MM.1S (cell line): ENCODE results near the gene PRKCE.
A peak's percentile ranks its signal among the peaks of the same experiment; 100 is the strongest.

Source experiments
- DNase-seq: peaks from one replicate; pipeline ENCODE4 v3.0.0-alpha.2; 2015
- H2AFZ ChIP-seq: fragments of 300-600 bp; sonication (generic); 2 replicates; pipeline ENCODE4 v1.6.0; 2016; ENCODE audit warnings: antibody characterized with exemption, low read length
- H3F3A ChIP-seq: fragments of 300-600 bp; sonication (generic); 2 replicates; pipeline ENCODE4 v1.6.1; 2016; ENCODE audit warnings: mild to moderate bottlenecking, antibody characterized with exemption, low read length, moderate library complexity, mixed read lengths; ENCODE audit not compliant: insufficient read depth
- H3K27ac ChIP-seq: fragments of 300-600 bp; sonication (generic); 2 replicates; pipeline ENCODE4 v1.5.1; 2016; ENCODE audit warnings: mild to moderate bottlenecking, low read length
- H3K27me3 ChIP-seq: fragments of 300-600 bp; sonication (generic); replicated peaks from 2 replicates; pipeline ENCODE4 v1.6.0; 2016; ENCODE audit warnings: low read length; ENCODE audit not compliant: insufficient read depth
- H3K36me3 ChIP-seq: fragments of 300-600 bp; sonication (generic); replicated peaks from 2 replicates; pipeline ENCODE4 v1.6.1; 2016; ENCODE audit warnings: mild to moderate bottlenecking, low read length, mixed read lengths; ENCODE audit not compliant: insufficient read depth
- H3K4me1 ChIP-seq: fragments of 300-600 bp; sonication (generic); 2 replicates; pipeline ENCODE4 v1.6.1; 2016; ENCODE audit warnings: low read length, mixed read lengths
- H3K4me2 ChIP-seq: fragments of 300-600 bp; sonication (generic); 2 replicates; pipeline ENCODE4 v1.6.0; 2016; ENCODE audit warnings: low read depth, low read length
- H3K4me3 ChIP-seq: fragments of 300-600 bp; sonication (generic); 2 replicates; pipeline ENCODE4 v1.5.1; 2016; ENCODE audit warnings: low read length, mixed read lengths
- H3K79me2 ChIP-seq: fragments of 300-600 bp; sonication (generic); 2 replicates; pipeline ENCODE4 v1.6.1; 2016; ENCODE audit warnings: mixed run types, low read length, mixed read lengths
- H3K9ac ChIP-seq: fragments of 300-600 bp; sonication (generic); 2 replicates; pipeline ENCODE4 v1.6.1; 2016; ENCODE audit warnings: low read length, mixed read lengths
- H3K9me2 ChIP-seq: fragments of 300-600 bp; sonication (generic); replicated peaks from 2 replicates; pipeline ENCODE4 v1.6.1; 2016; ENCODE audit warnings: mild to moderate bottlenecking, low read length, mixed read lengths; ENCODE audit not compliant: insufficient read depth
- H3K9me3 ChIP-seq: fragments of 300-600 bp; sonication (generic); replicated peaks from 2 replicates; pipeline ENCODE4 v1.6.1; 2016; ENCODE audit warnings: mild to moderate bottlenecking, low read length, mixed read lengths; ENCODE audit not compliant: insufficient read depth
- H4K20me1 ChIP-seq: fragments of 300-600 bp; sonication (generic); 2 replicates; pipeline ENCODE4 v1.6.1; 2016; ENCODE audit warnings: mild to moderate bottlenecking, low read length, moderate library complexity, mixed read lengths; ENCODE audit not compliant: insufficient read depth
- EZH2 ChIP-seq: fragments of 300-600 bp; sonication (generic); optimal IDR thresholded peaks from 2 replicates; pipeline ENCODE3; 2017; ENCODE audit warnings: low read depth, mild to moderate bottlenecking, antibody characterized with exemption, low read length, mixed read lengths
- EZH2phosphoT487 ChIP-seq: fragments of 300-600 bp; sonication (generic); IDR thresholded peaks from 2 replicates; pipeline ENCODE4 v1.6.1; 2018; ENCODE audit warnings: antibody characterized with exemption, low read length
- TF ChIP-seq, protein P1 (sequence below): fragments of 300-600 bp; sonication (generic); IDR thresholded peaks from 2 replicates; pipeline ENCODE4 v1.5.1; 2016; ENCODE audit warnings: antibody characterized with exemption, low read length, mixed read lengths

The PRKCE gene

DNA sequence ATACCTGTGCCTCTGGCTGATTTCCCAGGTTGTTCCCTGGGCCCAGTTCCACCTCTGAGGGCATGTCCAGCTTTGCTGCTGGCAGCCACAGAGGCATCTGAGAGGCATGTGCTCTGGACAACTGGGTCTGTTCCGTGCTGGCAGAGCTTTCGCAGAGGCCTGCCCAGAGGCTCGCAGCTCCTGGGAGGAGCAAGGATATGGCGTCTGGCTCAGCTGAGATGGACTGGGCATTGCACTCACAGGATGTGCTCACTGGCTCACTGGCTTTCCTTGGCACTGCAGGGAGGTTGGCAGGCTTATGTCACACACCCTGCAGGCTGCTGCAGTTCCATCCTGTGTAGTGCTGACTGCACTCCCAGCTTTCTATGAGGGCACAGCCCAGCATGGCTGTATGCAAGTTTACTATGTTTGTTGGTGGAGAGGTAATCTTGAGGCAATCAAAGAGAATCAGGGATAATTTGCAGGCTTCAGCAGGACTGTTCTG is 172.3 kb downstream of the PRKCE start:
- Histone ChIP-seq H3K4me1 (no peaks in the 10 kb centered on the region), H2AFZ (no peak overlapping the region), H3K36me3 (no peaks in the 10 kb centered on the region), H4K20me1 (no peaks in the 10 kb centered on the region), H3K27ac (no peak overlapping the region), H3K9me3 (no peaks in the 10 kb centered on the region), H3K27me3 (no peaks in the 10 kb centered on the region), H3K9ac (no peak overlapping the region), H3K9me2 (no peaks in the 10 kb centered on the region), H3K4me3 (no peak overlapping the region), H3K4me2 (no peak overlapping the region), H3K79me2 (no peaks in the 10 kb centered on the region), H3F3A (no peaks in the 10 kb centered on the region)
- TF ChIP-seq EZH2phosphoT487 (no peak), EZH2 (no peak)
- TF ChIP-seq, protein P1, sequence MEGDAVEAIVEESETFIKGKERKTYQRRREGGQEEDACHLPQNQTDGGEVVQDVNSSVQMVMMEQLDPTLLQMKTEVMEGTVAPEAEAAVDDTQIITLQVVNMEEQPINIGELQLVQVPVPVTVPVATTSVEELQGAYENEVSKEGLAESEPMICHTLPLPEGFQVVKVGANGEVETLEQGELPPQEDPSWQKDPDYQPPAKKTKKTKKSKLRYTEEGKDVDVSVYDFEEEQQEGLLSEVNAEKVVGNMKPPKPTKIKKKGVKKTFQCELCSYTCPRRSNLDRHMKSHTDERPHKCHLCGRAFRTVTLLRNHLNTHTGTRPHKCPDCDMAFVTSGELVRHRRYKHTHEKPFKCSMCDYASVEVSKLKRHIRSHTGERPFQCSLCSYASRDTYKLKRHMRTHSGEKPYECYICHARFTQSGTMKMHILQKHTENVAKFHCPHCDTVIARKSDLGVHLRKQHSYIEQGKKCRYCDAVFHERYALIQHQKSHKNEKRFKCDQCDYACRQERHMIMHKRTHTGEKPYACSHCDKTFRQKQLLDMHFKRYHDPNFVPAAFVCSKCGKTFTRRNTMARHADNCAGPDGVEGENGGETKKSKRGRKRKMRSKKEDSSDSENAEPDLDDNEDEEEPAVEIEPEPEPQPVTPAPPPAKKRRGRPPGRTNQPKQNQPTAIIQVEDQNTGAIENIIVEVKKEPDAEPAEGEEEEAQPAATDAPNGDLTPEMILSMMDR: no peak
- DNase-seq: no peak

DNA sequence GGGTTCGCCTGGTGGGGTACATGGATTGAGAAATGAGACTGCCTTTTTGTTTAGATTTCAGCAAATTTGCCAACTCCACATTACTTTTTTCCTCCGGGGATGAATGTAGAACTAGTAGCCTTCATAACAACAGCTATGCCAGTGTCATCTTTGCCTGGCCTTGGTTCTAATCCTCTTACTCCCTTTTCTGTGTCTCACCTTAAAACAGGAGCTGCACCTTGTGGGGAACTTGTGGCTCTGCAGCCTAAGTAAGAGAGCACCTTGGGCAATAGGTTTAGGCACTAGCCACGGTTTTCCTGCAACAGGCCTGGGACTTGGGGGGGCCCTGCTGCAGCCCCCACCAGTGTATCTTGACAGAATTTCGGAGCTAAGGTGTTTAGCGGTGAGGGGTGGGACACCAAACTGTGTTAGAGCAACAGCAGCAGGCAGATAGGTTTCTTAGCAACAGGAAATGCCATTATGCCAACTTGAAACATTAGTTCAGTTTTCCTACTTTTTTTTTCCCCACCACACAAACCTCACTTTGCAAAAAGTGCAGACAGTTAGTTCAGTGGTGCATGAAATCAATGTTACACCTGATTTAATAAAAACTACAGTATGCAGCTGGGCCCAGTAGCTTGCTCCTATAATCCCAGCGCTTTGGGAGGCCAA is 173.7 kb downstream of the PRKCE start:
- Histone ChIP-seq H3K9me3 (no peaks in the 10 kb centered on the region), H3K79me2 (no peaks in the 10 kb centered on the region), H4K20me1 (no peaks in the 10 kb centered on the region), H3K27ac (no peak overlapping the region), H3K36me3 (no peaks in the 10 kb centered on the region), H3K9ac (no peak overlapping the region), H3K27me3 (no peaks in the 10 kb centered on the region), H3K4me3 (no peak overlapping the region), H2AFZ (no peak overlapping the region), H3K4me1 (no peaks in the 10 kb centered on the region), H3F3A (no peaks in the 10 kb centered on the region), H3K9me2 (no peaks in the 10 kb centered on the region), H3K4me2 (no peak overlapping the region)
- no peak for DNase-seq
- TF ChIP-seq EZH2phosphoT487: no peak
- TF ChIP-seq, protein P1: 0 out of 2 replicates have a peak, but pooled peaks have one; percentile 6

- Histone ChIP-seq H3K4me1 (no peaks in the 10 kb centered on the region), H3K27ac (no peak overlapping the region), H3K4me3 (no peak overlapping the region), H3K4me2 (no peak overlapping the region), H3K9me3 (no peaks in the 10 kb centered on the region), H4K20me1 (no peaks in the 10 kb centered on the region), H2AFZ (no peak overlapping the region), H3K27me3 (no peaks in the 10 kb centered on the region), H3K9ac (no peak overlapping the region), H3K9me2 (no peaks in the 10 kb centered on the region), H3K36me3 (no peaks in the 10 kb centered on the region), H3F3A (no peaks in the 10 kb centered on the region), H3K79me2 (no peaks in the 10 kb centered on the region)
- no peak for TF ChIP-seq EZH2phosphoT487
- TF ChIP-seq, protein P1: no peak
- TF ChIP-seq EZH2: no peak
- no peak for DNase-seq
These were observed 175.0 kb downstream of the PRKCE start for GRCh38 chr2:45826460-45826859.
